ENCODE data around the gene ARSD. TPM values are rescaled to one million over a fixed set of nuclear protein-coding genes. Genes with fewer than 3 reads are reported as not detected.

The ARSD gene
- total and polyA plus RNA-seq, 2 of the 8 experiments (the other 6 are each of a cell fraction or from before 2014, with no cell fraction given) = 1.8 to 3.2 TPM

DNA sequence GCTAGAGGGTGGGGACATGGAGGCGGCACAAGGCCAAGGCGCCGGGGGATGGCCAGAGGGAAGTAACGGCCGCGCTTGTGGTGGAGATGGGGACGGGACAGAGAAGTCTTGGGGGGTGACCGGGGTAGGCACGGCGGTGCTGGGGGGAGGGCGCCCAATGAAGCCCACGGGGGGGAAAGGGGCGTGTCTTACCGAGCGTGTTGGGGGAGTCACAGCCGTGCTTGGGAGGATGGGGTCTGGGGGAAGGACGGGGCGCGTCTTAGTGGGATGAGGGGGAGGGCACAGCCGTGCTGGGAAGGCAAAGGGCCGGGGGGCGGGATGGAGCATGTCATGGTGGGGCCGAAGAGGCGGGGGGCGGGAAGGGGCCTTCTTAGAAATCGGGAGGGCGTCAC lies 952 bp downstream of the ARSD start:
- Histone ChIP-seq H2AK5ac (ENCODE audit: low read depth, low read length) (no peak overlapping the region), H3K4me3 (ENCODE audit: extremely low read depth in 1 of 4, insufficient read depth in 2 of 4, low read depth in 3 of 4, low read length in 4 of 4) (peak overlapping the region; percentile 23 to 71 (median 47); a peak in 6 of 8 replicates), H3K79me2 (ENCODE audit: control insufficient read depth in 1 of 2, insufficient read depth in 2 of 2, low read length in 2 of 2) (no peaks in the 10 kb centered on the region), H2BK15ac (ENCODE audit: low read length) (no peak overlapping the region), H4K91ac (replicated peaks; ENCODE audit: insufficient read length, low read length) (peak overlapping the region; percentile 97), H4K5ac (ENCODE audit: insufficient read length, low read depth, low read length) (peak overlapping the region; percentile 88), H3K9ac (replicated peaks in 1 of 4; ENCODE audit: extremely low read depth in 1 of 4, low read depth in 3 of 4, low read length in 3 of 4) (peak overlapping the region; percentile 32 to 66 (median 56)), H3K14ac (ENCODE audit: insufficient read length) (no peak overlapping the region), H2BK12ac (ENCODE audit: low read depth, low read length) (no peak overlapping the region), H2AFZ (ENCODE audit: low read length) (no peak overlapping the region), H3K23ac (ENCODE audit: insufficient read length) (no peak overlapping the region), H4K8ac (ENCODE audit: extremely low read depth, insufficient read depth, low read length) (peak overlapping the region; percentile 79; the same call in 1 of the 2 replicates), H3K27ac (ENCODE audit: low read depth, low read length) (peak overlapping the region; percentile 83; the same call in 1 of the 2 replicates), H3K56ac (replicated peaks; ENCODE audit: insufficient read length, low read depth, low read length) (peak overlapping the region; percentile 69), H3K36me3 (ENCODE audit: control insufficient read depth in 2 of 4, insufficient read depth in 4 of 4, low read length in 3 of 4) (no peaks in the 10 kb centered on the region), H3K4ac (replicated peaks; ENCODE audit: insufficient read length, low read depth, low read length) (peak overlapping the region; percentile 78), H3K9me3 (ENCODE audit: insufficient read depth in 2 of 2, low read depth in 1 of 2, low read length in 1 of 2) (no peaks in the 10 kb centered on the region; a peak in 1 of 4 replicates), H4K20me1 (replicated peaks in 1 of 2; ENCODE audit: control insufficient read depth in 1 of 2, insufficient read depth in 2 of 2, low read length in 2 of 2) (no peaks in the 10 kb centered on the region), H3K4me2 (ENCODE audit: insufficient read depth in 1 of 2, low read depth in 2 of 2, low read length in 2 of 2) (peak overlapping the region; percentile 60 to 79), H2BK120ac (replicated peaks; ENCODE audit: low read depth, low read length) (no peak overlapping the region), H3K18ac (ENCODE audit: extremely low read depth, low read length) (0 out of 2 replicates have a peak overlapping the region, but pooled peaks have one; percentile 32), H3K27me3 (replicated peaks in 1 of 4; ENCODE audit: control insufficient read depth in 3 of 4, extremely low read depth in 1 of 4, insufficient read depth in 3 of 4, low read length in 3 of 4) (no peaks in the 10 kb centered on the region), H2BK20ac (ENCODE audit: low read length) (no peak overlapping the region), H3K4me1 (replicated peaks in 1 of 4; ENCODE audit: control insufficient read depth in 3 of 4, insufficient read depth in 4 of 4, low read length in 3 of 4) (peaks cover 0 to 12% (median 1%) of the 10 kb centered on the region in 4 experiments; a peak in 2 of 7 replicates), H2BK5ac (ENCODE audit: low read depth, low read length) (peak overlapping the region; percentile 95; the same call in 1 of the 2 replicates), H3K23me2 (ENCODE audit: low read depth, low read length) (no peaks in the 10 kb centered on the region; the same call in 1 of the 2 replicates), H3K79me1 (ENCODE audit: low read depth, low read length) (no peaks in the 10 kb centered on the region)
- WGBS, 2 experiments (ENCODE audit: extremely low coverage in 1 of 2, insufficient coverage in 1 of 2, insufficient read length in 1 of 2, insufficient replicate concordance in 2 of 2, low coverage in 1 of 2, low lambda C conversion rate in 2 of 2, missing lambda C conversion rate in 1 of 2) = 0% methylated on average over 12 of the region's 27 CpGs; no CpG with 5 or more reads in 1 of the 2 experiments
- no peak for FAIRE-seq
- POLR2A ChIA-PET (ENCODE audit: partially characterized antibody) = interaction anchor here (1.0 to 1.7 kb wide), 7 partner anchors 9 to 45 kb away, joined by 3 to 7 read pairs (median 4); no protein-coding TSS in a partner anchor
- DNase-seq (ENCODE audit: low read depth in 1 of 2, low spot score in 2 of 2) = peak; percentile 38 to 65
- CTCF ChIA-PET (ENCODE audit: partially characterized antibody) = no interaction called here
- TF ChIP-seq JUN (IDR thresholded peaks at IDR 0.05; ENCODE audit: low read depth, low read length) = no peak
- TF ChIP-seq, protein P1, sequence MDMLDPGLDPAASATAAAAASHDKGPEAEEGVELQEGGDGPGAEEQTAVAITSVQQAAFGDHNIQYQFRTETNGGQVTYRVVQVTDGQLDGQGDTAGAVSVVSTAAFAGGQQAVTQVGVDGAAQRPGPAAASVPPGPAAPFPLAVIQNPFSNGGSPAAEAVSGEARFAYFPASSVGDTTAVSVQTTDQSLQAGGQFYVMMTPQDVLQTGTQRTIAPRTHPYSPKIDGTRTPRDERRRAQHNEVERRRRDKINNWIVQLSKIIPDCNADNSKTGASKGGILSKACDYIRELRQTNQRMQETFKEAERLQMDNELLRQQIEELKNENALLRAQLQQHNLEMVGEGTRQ (IDR thresholded peaks at IDR 0.05; ENCODE audit: low read length) = no peak
